HL-60/S4 treated with phorbol 12-myristate 13-acetate at 8.2 ng/mL for 4 days and 3 days (cell line): ENCODE data around the gene KNTC1.
"Not testable (repeated sequence)": the region's sequence is repeated elsewhere in the genome, so short reads cannot be mapped to it uniquely, and the experiment has no call there.

Source experiments
- in situ Hi-C: fragments of 300-500 bp; cut with MboI; formaldehyde crosslinking; loops from 2 replicates; pipeline ENCODE4 v1.15.0; 2022; ENCODE audit warnings: low sequenced_read_pairs

Gene KNTC1

GRCh38 chr12:122646517-122647217, 119.6 kb downstream of the KNTC1 start:
- in situ Hi-C loops, result no loop called here

GRCh38 chr12:122651520-122652224, 124.6 kb downstream of the KNTC1 start:
- in situ Hi-C loops, result no loop called here

- in situ Hi-C loops, result not testable (repeated sequence)
These were observed 126.2 kb downstream of the KNTC1 start for GRCh38 chr12:122653291-122653690.

GRCh38 chr12:122656298-122656697, 129.2 kb downstream of the KNTC1 start:
- in situ Hi-C loops, result no loop called here

GRCh38 chr12:122659579-122659978, 132.5 kb downstream of the KNTC1 start:
- in situ Hi-C loops, result no loop called here

- in situ Hi-C loops, result no loop called here
These were observed 134.2 kb downstream of the KNTC1 start for GRCh38 chr12:122661246-122661645.

GRCh38 chr12:122661938-122662337, 134.9 kb downstream of the KNTC1 start:
- in situ Hi-C loops, result no loop called here

- in situ Hi-C loops, result no loop called here
These were observed 138.3 kb downstream of the KNTC1 start for GRCh38 chr12:122665349-122665748.

- in situ Hi-C loops, result no loop called here
These were observed 138.7 kb downstream of the KNTC1 start for GRCh38 chr12:122665759-122666158.

- in situ Hi-C loops, result no loop called here
These were observed 141.2 kb downstream of the KNTC1 start for GRCh38 chr12:122668268-122668667.

- in situ Hi-C loops, result no loop called here
These were observed 142.5 kb downstream of the KNTC1 start for GRCh38 chr12:122669397-122670070.

GRCh38 chr12:122672515-122672914, 145.5 kb downstream of the KNTC1 start:
- in situ Hi-C loops, result no loop called here
